ENCODE results near the gene SIGMAR1. TPM values are rescaled to one million over a fixed set of nuclear protein-coding genes. Genes with fewer than 3 reads are reported as not detected.

The SIGMAR1 gene
- 10 to 100 TPM; 87.1 to 92.4 TPM for total RNA-seq
- polyA plus RNA-seq (ENCODE audit: insufficient read depth, low read depth, low replicate concordance) = 50.3 TPM
- long read RNA-seq, donor 1, transcript SIGMAR1-203 (3 exons, 1,743 nt) = minor isoform, 9 of 56 reads
- long read RNA-seq, donor 1, transcript SIGMAR1-201 (4 exons, 1,656 nt) = major isoform, 46 of 56 reads
- long read RNA-seq, donor 1, partial matches to known transcripts = 0 of 56 reads
- long read RNA-seq, donor 1, other reads (novel, unspliced or antisense) = 0 of 56 reads
- long read RNA-seq, donor 2, transcript SIGMAR1-201 (4 exons, 1,656 nt) = major isoform, 20 of 23 reads
- long read RNA-seq, donor 2, partial matches to known transcripts = 0 of 23 reads
- long read RNA-seq, donor 2, other reads (novel, unspliced or antisense) = 0 of 23 reads

- intact Hi-C loops (cut with DNase I; ENCODE audit: low total_unique reads) = no loop called here
- Histone ChIP-seq H3K27ac (peak within 1 kb of the TSS; percentile 75 to 83), H3K9me3 (no peaks in the 10 kb centered on the region), H3K36me3 (ENCODE audit: low read depth, missing control alignments) (no peaks in the 10 kb centered on the region), H3K4me3 (peak within 1 kb of the TSS; percentile 74 to 78), H3K27me3 (no peaks in the 10 kb centered on the region), H3K4me1 (peaks cover 11% of the 10 kb centered on the region)
- 1% methylated on average over 49 of the region's 74 CpGs; no CpG with 5 or more reads in 1 of the 2 donors for WGBS, 2 donors
- peak; percentile 94 for DNase-seq
- TF ChIP-seq CTCF (IDR thresholded peaks at IDR 0.05) (no peak), POLR2A (IDR thresholded peaks at IDR 0.05) (no peak)
Observed at GRCh38 chr9:34637356-34638137, at the start of gene SIGMAR1. Gene SIGMAR1, minus strand, starts transcription at chr9:34637787. Its CDS starts 90 bp downstream, at chr9:34637697.

- Histone ChIP-seq H3K36me3 (ENCODE audit: low read depth, missing control alignments) (no peaks in the 10 kb centered on the region), H3K4me3 (no peak overlapping the region), H3K9me3 (no peaks in the 10 kb centered on the region), H3K27me3 (no peaks in the 10 kb centered on the region), H3K27ac (no peak overlapping the region), H3K4me1 (no peaks in the 10 kb centered on the region)
- TF ChIP-seq POLR2A (IDR thresholded peaks at IDR 0.05) = no peak
- WGBS, 2 donors = 70 to 82% methylated on average over 1 of the region's 1 CpG
- DNase-seq = no peak
- intact Hi-C loops (cut with DNase I; ENCODE audit: low total_unique reads) = no loop called here
Observed at GRCh38 chr9:34686732-34687131, 49.1 kb upstream of the SIGMAR1 start.

- Histone ChIP-seq H3K4me3 (no peak overlapping the region), H3K36me3 (ENCODE audit: low read depth, missing control alignments) (no peaks in the 10 kb centered on the region), H3K9me3 (no peaks in the 10 kb centered on the region), H3K27me3 (no peaks in the 10 kb centered on the region), H3K4me1 (no peaks in the 10 kb centered on the region), H3K27ac (no peak overlapping the region)
- intact Hi-C loops (cut with DNase I; ENCODE audit: low total_unique reads) = no loop called here
- TF ChIP-seq CTCF (IDR thresholded peaks at IDR 0.05) (no peak), POLR2A (IDR thresholded peaks at IDR 0.05) (no peak)
- DNase-seq = peak; percentile 35
- WGBS, 2 donors = 51 to 62% methylated on average over 5 of the region's 5 CpGs
Observed at GRCh38 chr9:34686231-34686630, 48.6 kb upstream of the SIGMAR1 start.

- no peak for DNase-seq
- WGBS, 2 donors = 77 to 83% methylated on average over 4 of the region's 4 CpGs
- H3K36me3 ChIP-seq (ENCODE audit: low read depth, missing control alignments) = no peaks in the 10 kb centered on the region
- H3K4me3 ChIP-seq = no peak overlapping the region
- intact Hi-C loops (cut with DNase I; ENCODE audit: low total_unique reads) = no loop called here
- H3K27me3 ChIP-seq = no peaks in the 10 kb centered on the region
- no peak overlapping the region for H3K27ac ChIP-seq
- no peak for TF ChIP-seq POLR2A (IDR thresholded peaks at IDR 0.05)
- TF ChIP-seq CTCF (IDR thresholded peaks at IDR 0.05) = no peak
- H3K4me1 ChIP-seq = no peaks in the 10 kb centered on the region
- no peaks in the 10 kb centered on the region for H3K9me3 ChIP-seq
Observed at GRCh38 chr9:34685591-34685990, 48.0 kb upstream of the SIGMAR1 start.

GRCh38 chr9:34684816-34685215 is 47.2 kb upstream of the SIGMAR1 start:
- 94 to 98% methylated on average over 4 of the region's 4 CpGs for WGBS, 2 donors
- Histone ChIP-seq H3K36me3 (ENCODE audit: low read depth, missing control alignments) (no peaks in the 10 kb centered on the region), H3K4me1 (no peaks in the 10 kb centered on the region), H3K4me3 (no peak overlapping the region), H3K9me3 (no peaks in the 10 kb centered on the region), H3K27me3 (no peaks in the 10 kb centered on the region), H3K27ac (no peak overlapping the region)
- TF ChIP-seq POLR2A (IDR thresholded peaks at IDR 0.05) (no peak), CTCF (IDR thresholded peaks at IDR 0.05) (no peak)
- DNase-seq = no peak
- intact Hi-C loops (cut with DNase I; ENCODE audit: low total_unique reads) = no loop called here

All from testis (tissue), 5 donors.